Liver (tissue), 9 donors: Measurements from ENCODE around the gene TMEM45A. TPM values are rescaled to one million over a fixed set of nuclear protein-coding genes. Genes with fewer than 3 reads are reported as not detected.

Experiments
- DNase-seq: peaks from one replicate; pipeline ENCODE4 v3.0.0-alpha.2; 2017; ENCODE audit warnings: low spot score
- H3K27ac ChIP-seq, 2 donors: one replicate each; pipeline ENCODE4 v1.7.0; 2013; ENCODE audit warnings: inconsistent platforms in 2 of 2, low read length in 2 of 2, control low read depth in 1 of 2, low read depth in 1 of 2, mild to moderate bottlenecking in 1 of 2
- H3K27me3 ChIP-seq, 4 donors: one replicate each; pipeline versions ENCODE4 v1.6.1 to v1.7.0; 2013; ENCODE audit warnings: low read length in 3 of 4, inconsistent platforms in 1 of 4, mild to moderate bottlenecking in 1 of 4, moderate library complexity in 1 of 4; ENCODE audit not compliant: control insufficient read depth in 4 of 4, insufficient read depth in 4 of 4
- H3K36me3 ChIP-seq, 4 donors: one replicate each; pipeline versions ENCODE4 v1.6.1 to v1.7.0; 2013; ENCODE audit warnings: low read length in 3 of 4, mild to moderate bottlenecking in 3 of 4, low read depth in 1 of 4, moderate library complexity in 1 of 4; ENCODE audit not compliant: control insufficient read depth in 4 of 4, insufficient read depth in 3 of 4
- H3K4me1 ChIP-seq, 4 donors: one replicate each; pipeline versions ENCODE4 v1.6.1 to v1.7.0; 2013; ENCODE audit warnings: low read length in 3 of 4, mild to moderate bottlenecking in 3 of 4, moderate library complexity in 1 of 4; ENCODE audit not compliant: control insufficient read depth in 4 of 4, insufficient read depth in 4 of 4
- H3K4me3 ChIP-seq, 3 donors: one replicate each; pipeline versions ENCODE4 v1.6.1 to v1.7.0; 2013; ENCODE audit warnings: low read length in 3 of 3, control low read depth in 1 of 3, low read depth in 1 of 3, mild to moderate bottlenecking in 1 of 3
- H3K9ac ChIP-seq, 2 donors: one replicate each; pipeline ENCODE4 v1.7.0; 2013; ENCODE audit warnings: low read length in 2 of 2, mild to moderate bottlenecking in 2 of 2, moderate library complexity in 2 of 2, control low read depth in 1 of 2, low read depth in 1 of 2
- H3K9me3 ChIP-seq, 4 donors: one replicate each; pipeline versions ENCODE4 v1.6.1 to v1.7.0; 2013; ENCODE audit warnings: low read length in 3 of 4; ENCODE audit not compliant: control insufficient read depth in 4 of 4
- EGR1 ChIP-seq, 2 donors: IDR thresholded peaks; 2 replicates each; pipeline ENCODE4 v1.6.1; 2016 to 2018; ENCODE audit warnings: antibody characterized with exemption in 2 of 2, low read depth in 2 of 2
- GABPA ChIP-seq, 2 donors: IDR thresholded peaks in 1 of 2; conservative IDR thresholded peaks in 1 of 2; 2 replicates each; pipeline ENCODE4 v1.6.1; 2016; ENCODE audit warnings: antibody characterized with exemption in 2 of 2, mild to moderate bottlenecking in 1 of 2, moderate library complexity in 1 of 2
- HNF4G ChIP-seq: IDR thresholded peaks from 2 replicates; pipeline ENCODE4 v1.6.1; 2016; ENCODE audit warnings: antibody characterized with exemption
- JUND ChIP-seq, 2 donors: IDR thresholded peaks; 2 replicates each; pipeline ENCODE4 v1.6.1; 2016; ENCODE audit warnings: antibody characterized with exemption in 2 of 2
- NR2F2 ChIP-seq: IDR thresholded peaks from 2 replicates; pipeline ENCODE4 v1.6.1; 2016; ENCODE audit warnings: antibody characterized with exemption
- RAD21 ChIP-seq, 2 donors: IDR thresholded peaks; 2 replicates each; pipeline ENCODE4 v1.6.1; 2016; ENCODE audit warnings: antibody characterized with exemption in 2 of 2, mild to moderate bottlenecking in 2 of 2
- RXRA ChIP-seq, 2 donors: IDR thresholded peaks; 2 replicates each; pipeline ENCODE4 v1.6.1; 2017 to 2018; ENCODE audit warnings: antibody characterized with exemption in 2 of 2, mild to moderate bottlenecking in 1 of 2
- SP1 ChIP-seq: IDR thresholded peaks from 2 replicates; pipeline ENCODE4 v1.6.1; 2018; ENCODE audit warnings: antibody characterized with exemption, mild to moderate bottlenecking
- TAF1 ChIP-seq: conservative IDR thresholded peaks from 2 replicates; pipeline ENCODE4 v1.6.1; 2016; ENCODE audit warnings: antibody characterized with exemption, mild to moderate bottlenecking
- YY1 ChIP-seq: IDR thresholded peaks from 2 replicates; pipeline ENCODE4 v1.6.1; 2016; ENCODE audit warnings: antibody characterized with exemption, mild to moderate bottlenecking
- WGBS: extraction: QIAGEN DNeasy Blood & Tissue Kit; methylation state at CpG from one replicate; pipeline ENCODE4 v1.1.7; 2013; 5-methylcytosine and 5-hydroxymethylcytosine counted together
- polyA plus RNA-seq, 2 donors: library from polyadenylated mRNA; stranded (reverse) in 1 of 2; unstranded in 1 of 2; fragments of 200-250 nt in 1 of 2; fragments of >200 nt in 1 of 2; fragmentation: Nextera tagmentation in 1 of 2; extraction: Ambion mirVana in 1 of 2; gene quantifications; one replicate each; pipeline versions ENCODE4 v1.2.1 to v1.2.3, GENCODE V29; 2013 to 2015
- total RNA-seq, 2 donors: library from RNA; depleted of rRNA; stranded (reverse); fragments of >200 nt; gene quantifications; one replicate each; pipeline ENCODE4 v1.2.3, GENCODE V29; 2014
- TF ChIP-seq, protein P1 (sequence below): fragments of 150-350 bp; IDR thresholded peaks from 2 replicates; pipeline ENCODE4 v1.5.1; 2017; ENCODE audit warnings: improper control_type of control experiment, low read depth, low read length; ENCODE audit not compliant: missing input control
- TF ChIP-seq, protein P2 (sequence below): IDR thresholded peaks from 2 replicates; pipeline ENCODE4 v1.6.1; 2016; ENCODE audit warnings: antibody characterized with exemption, mild to moderate bottlenecking
- TF ChIP-seq, protein P3 (sequence below): IDR thresholded peaks from 2 replicates; pipeline ENCODE4 v1.6.1; 2016; ENCODE audit warnings: antibody characterized with exemption
- donor health status: healthy.
- donor health status: healthy.
- donor health status: healthy.
- donor health status: healthy.
- donor health status: healthy.

TMEM45A gene
- total and polyA plus RNA-seq, 4 donors = 7.1 to 65.8 (median 45.1) TPM

DNA sequence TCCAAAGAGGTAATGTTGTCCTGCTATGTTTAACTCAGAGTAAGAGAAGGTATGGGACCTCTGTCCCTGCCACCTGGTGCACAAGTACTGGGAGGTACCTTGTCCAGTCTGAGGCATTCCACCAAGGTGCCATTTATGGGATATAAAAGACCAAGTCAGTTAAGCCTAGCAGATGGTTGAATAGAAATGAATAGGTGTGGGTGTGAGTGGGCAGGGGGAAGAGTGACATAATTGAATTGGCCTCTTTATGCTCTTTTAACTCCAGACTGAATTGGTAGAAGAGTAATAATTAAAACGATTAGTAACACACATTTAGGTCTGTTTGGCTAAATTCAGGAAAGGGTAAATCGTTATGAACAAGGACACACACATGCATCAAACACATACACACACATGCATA lies 117.5 kb downstream of the TMEM45A start:
- no peak overlapping the region for H3K27ac ChIP-seq
- 86% methylated on average over 2 of the region's 2 CpGs for WGBS
- H3K4me3 ChIP-seq = no peak overlapping the region
- TF ChIP-seq YY1 (no peak), JUND (IDR thresholded peaks at IDR 0.05) (no peak), NR2F2 (no peak), EGR1 (IDR thresholded peaks at IDR 0.05; ENCODE audit: low read depth in 2 of 2) (no peak)
- TF ChIP-seq, protein P1, sequence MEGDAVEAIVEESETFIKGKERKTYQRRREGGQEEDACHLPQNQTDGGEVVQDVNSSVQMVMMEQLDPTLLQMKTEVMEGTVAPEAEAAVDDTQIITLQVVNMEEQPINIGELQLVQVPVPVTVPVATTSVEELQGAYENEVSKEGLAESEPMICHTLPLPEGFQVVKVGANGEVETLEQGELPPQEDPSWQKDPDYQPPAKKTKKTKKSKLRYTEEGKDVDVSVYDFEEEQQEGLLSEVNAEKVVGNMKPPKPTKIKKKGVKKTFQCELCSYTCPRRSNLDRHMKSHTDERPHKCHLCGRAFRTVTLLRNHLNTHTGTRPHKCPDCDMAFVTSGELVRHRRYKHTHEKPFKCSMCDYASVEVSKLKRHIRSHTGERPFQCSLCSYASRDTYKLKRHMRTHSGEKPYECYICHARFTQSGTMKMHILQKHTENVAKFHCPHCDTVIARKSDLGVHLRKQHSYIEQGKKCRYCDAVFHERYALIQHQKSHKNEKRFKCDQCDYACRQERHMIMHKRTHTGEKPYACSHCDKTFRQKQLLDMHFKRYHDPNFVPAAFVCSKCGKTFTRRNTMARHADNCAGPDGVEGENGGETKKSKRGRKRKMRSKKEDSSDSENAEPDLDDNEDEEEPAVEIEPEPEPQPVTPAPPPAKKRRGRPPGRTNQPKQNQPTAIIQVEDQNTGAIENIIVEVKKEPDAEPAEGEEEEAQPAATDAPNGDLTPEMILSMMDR = no peak
- no peak overlapping the region for H3K9ac ChIP-seq
- H3K36me3 ChIP-seq = no peaks in the 10 kb centered on the region
- no peaks in the 10 kb centered on the region for H3K27me3 ChIP-seq
- peaks cover 1 to 15% (median 12%) of the 10 kb centered on the region in 4 donors for H3K4me1 ChIP-seq
- no peaks in the 10 kb centered on the region for H3K9me3 ChIP-seq
- no peak for DNase-seq

DNA sequence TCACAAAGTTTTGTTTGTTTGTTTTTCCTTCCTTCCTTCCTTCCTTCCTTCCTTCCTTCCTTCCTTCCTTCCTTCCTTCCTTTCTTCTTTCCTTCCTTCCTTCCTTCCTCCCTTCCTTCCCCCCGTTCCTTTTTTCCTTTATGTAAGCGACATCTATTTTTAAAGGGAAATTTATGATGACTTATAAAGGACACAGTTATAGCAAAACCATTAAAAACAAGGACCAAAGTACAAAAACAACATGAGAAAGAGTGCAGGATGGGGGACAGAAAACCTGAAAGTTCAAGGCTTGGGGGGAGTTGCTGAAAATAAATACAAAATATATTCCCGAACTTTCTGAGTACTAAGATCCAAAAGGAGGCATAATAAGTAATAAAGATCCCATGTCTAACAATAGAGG lies 118.8 kb downstream of the TMEM45A start:
- TF ChIP-seq JUND (IDR thresholded peaks at IDR 0.05) = no peak
- TF ChIP-seq SP1 = no peak
- TF ChIP-seq NR2F2 = no peak
- TF ChIP-seq, protein P1 = no peak
- no peak for TF ChIP-seq RAD21 (IDR thresholded peaks at IDR 0.05)
- no peaks in the 10 kb centered on the region for H3K36me3 ChIP-seq
- no peak overlapping the region for H3K4me3 ChIP-seq
- 66% methylated on average over 3 of the region's 3 CpGs for WGBS
- H3K9ac ChIP-seq = no peak overlapping the region
- no peak overlapping the region for H3K27ac ChIP-seq
- peaks cover 2 to 21% (median 13%) of the 10 kb centered on the region in 4 donors for H3K4me1 ChIP-seq
- no peak for DNase-seq
- H3K27me3 ChIP-seq = no peaks in the 10 kb centered on the region
- no peaks in the 10 kb centered on the region for H3K9me3 ChIP-seq

DNA sequence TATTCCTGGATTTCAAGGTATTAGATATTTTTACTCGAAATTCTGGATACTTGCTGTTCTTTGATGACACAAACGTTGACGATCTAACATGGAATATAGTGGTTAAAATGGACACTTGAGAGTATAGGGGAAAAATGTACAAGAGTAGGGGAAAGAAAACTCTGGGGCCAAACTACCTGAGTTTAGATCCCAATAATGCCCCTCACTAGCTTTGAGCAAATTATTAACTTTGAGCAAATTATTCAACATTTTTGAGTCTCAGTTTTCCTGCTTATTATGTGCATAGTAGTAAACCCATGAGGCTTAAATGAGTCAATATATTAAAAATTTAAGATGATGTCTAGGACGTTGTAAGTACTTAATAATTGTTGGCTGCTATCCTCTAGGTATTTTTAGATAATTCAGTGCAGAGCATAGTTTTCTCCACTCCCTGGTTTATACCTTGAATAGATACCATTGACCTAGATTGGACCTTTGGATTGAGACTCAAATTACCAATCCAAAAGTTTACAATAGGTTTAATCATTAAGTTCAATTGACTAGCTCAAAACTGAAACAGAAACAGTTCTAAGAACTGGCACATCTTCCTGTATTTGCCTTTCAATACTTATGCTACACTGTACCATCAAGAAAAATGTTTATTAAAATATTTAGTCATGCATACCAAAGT lies 121.4 kb downstream of the TMEM45A start:
- peak overlapping the region in 2 of 3 donors; percentile 11 to 19 for H3K4me3 ChIP-seq
- H3K9me3 ChIP-seq = no peaks in the 10 kb centered on the region
- peaks cover 2 to 21% (median 13%) of the 10 kb centered on the region in 4 donors for H3K4me1 ChIP-seq
- H3K27me3 ChIP-seq = no peaks in the 10 kb centered on the region
- DNase-seq = no peak
- peak overlapping the region; percentile 59 to 71 for H3K27ac ChIP-seq
- 34% methylated on average over 4 of the region's 4 CpGs for WGBS
- peak overlapping the region in 1 of 2 donors; percentile 54 for H3K9ac ChIP-seq
- no peaks in the 10 kb centered on the region for H3K36me3 ChIP-seq
- TF ChIP-seq TAF1 = no peak
- TF ChIP-seq, protein P2, sequence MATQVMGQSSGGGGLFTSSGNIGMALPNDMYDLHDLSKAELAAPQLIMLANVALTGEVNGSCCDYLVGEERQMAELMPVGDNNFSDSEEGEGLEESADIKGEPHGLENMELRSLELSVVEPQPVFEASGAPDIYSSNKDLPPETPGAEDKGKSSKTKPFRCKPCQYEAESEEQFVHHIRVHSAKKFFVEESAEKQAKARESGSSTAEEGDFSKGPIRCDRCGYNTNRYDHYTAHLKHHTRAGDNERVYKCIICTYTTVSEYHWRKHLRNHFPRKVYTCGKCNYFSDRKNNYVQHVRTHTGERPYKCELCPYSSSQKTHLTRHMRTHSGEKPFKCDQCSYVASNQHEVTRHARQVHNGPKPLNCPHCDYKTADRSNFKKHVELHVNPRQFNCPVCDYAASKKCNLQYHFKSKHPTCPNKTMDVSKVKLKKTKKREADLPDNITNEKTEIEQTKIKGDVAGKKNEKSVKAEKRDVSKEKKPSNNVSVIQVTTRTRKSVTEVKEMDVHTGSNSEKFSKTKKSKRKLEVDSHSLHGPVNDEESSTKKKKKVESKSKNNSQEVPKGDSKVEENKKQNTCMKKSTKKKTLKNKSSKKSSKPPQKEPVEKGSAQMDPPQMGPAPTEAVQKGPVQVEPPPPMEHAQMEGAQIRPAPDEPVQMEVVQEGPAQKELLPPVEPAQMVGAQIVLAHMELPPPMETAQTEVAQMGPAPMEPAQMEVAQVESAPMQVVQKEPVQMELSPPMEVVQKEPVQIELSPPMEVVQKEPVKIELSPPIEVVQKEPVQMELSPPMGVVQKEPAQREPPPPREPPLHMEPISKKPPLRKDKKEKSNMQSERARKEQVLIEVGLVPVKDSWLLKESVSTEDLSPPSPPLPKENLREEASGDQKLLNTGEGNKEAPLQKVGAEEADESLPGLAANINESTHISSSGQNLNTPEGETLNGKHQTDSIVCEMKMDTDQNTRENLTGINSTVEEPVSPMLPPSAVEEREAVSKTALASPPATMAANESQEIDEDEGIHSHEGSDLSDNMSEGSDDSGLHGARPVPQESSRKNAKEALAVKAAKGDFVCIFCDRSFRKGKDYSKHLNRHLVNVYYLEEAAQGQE = peak; percentile 55
- TF ChIP-seq JUND (IDR thresholded peaks at IDR 0.05) = peak in 1 of 2 donors; percentile 60
- TF ChIP-seq, protein P3, sequence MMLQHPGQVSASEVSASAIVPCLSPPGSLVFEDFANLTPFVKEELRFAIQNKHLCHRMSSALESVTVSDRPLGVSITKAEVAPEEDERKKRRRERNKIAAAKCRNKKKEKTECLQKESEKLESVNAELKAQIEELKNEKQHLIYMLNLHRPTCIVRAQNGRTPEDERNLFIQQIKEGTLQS = no peak
- TF ChIP-seq, protein P1 = no peak
- TF ChIP-seq GABPA (IDR thresholded peaks at IDR 0.05 in 1 of 2, conservative IDR thresholded peaks at IDR 0.05 in 1 of 2) = no peak
- peak in 1 of 2 donors; percentile 39 for TF ChIP-seq RAD21 (IDR thresholded peaks at IDR 0.05)
- peak; percentile 62 for TF ChIP-seq HNF4G
- peak; percentile 72 to 75 for TF ChIP-seq RXRA (IDR thresholded peaks at IDR 0.05)
